K562 (cell line): ENCODE results near the gene ATAD3B. TPM values are rescaled to one million over a fixed set of nuclear protein-coding genes. Genes with fewer than 3 reads are reported as not detected.

Experiments used
- BRD9 ChIP-seq: fragments of 450-650 bp; IDR thresholded peaks from 2 replicates; pipeline ENCODE4 v1.6.1; 2018; ENCODE audit warnings: low read depth; ENCODE audit not compliant: partially characterized antibody
- E2F3 ChIP-seq: fragments of 250-450 bp; sonication (Bioruptor Pico); IDR thresholded peaks from 2 replicates; pipeline ENCODE4 v1.4.0; 2020; ENCODE audit warnings: mild to moderate bottlenecking
- EZH2 ChIP-seq: IDR thresholded peaks from 2 replicates; pipeline ENCODE4 v1.6.1; 2012; ENCODE audit warnings: low read depth, mild to moderate bottlenecking, inconsistent platforms, low read length, borderline replicate concordance
- HBP1 ChIP-seq: fragments of 450-650 bp; formaldehyde crosslinking; IDR thresholded peaks from 2 replicates; pipeline ENCODE4 v1.4.0; 2022; ENCODE audit warnings: missing genetic modification characterization
- HOXB6 ChIP-seq: fragments of 250-450 bp; sonication (Bioruptor Pico); IDR thresholded peaks from 2 replicates; pipeline ENCODE4 v1.5.1; 2022; ENCODE audit warnings: mild to moderate bottlenecking, borderline replicate concordance
- NCOA1 ChIP-seq: fragments of 450-650 bp; IDR thresholded peaks from 2 replicates; pipeline ENCODE4 v1.6.1; 2016; ENCODE audit warnings: low read depth
- PHB2 ChIP-seq: fragments of 450-650 bp; IDR thresholded peaks from 2 replicates; pipeline ENCODE4 v1.6.1; 2017; ENCODE audit warnings: low read depth
- PHF21A ChIP-seq: fragments of 450-650 bp; IDR thresholded peaks from 2 replicates; pipeline ENCODE4 v1.6.1; 2017; ENCODE audit warnings: low read depth, borderline replicate concordance
- POLR2H ChIP-seq: IDR thresholded peaks from 2 replicates; pipeline ENCODE4 v1.6.1; 2016; ENCODE audit warnings: missing genetic modification characterization, low read depth, mild to moderate bottlenecking, control low read depth, missing compliant biosample characterization, moderate library complexity
- PYGO2 ChIP-seq: fragments of 450-650 bp; IDR thresholded peaks from 2 replicates; pipeline ENCODE4 v1.6.1; 2016; ENCODE audit warnings: mild to moderate bottlenecking, missing genetic modification characterization, moderate library complexity, missing compliant biosample characterization
- RFX7 ChIP-seq: fragments of 250-450 bp; sonication (Bioruptor Pico); IDR thresholded peaks from 2 replicates; pipeline ENCODE4 v1.5.1; 2021; ENCODE audit warnings: mild to moderate bottlenecking
- RNF2 ChIP-seq: sonication (generic); IDR thresholded peaks from 2 replicates; pipeline ENCODE4 v1.6.1; 2016
- SMARCC2 ChIP-seq: fragments of 450-650 bp; IDR thresholded peaks from 2 replicates; pipeline ENCODE4 v1.6.1; 2017; ENCODE audit warnings: antibody characterized with exemption, moderate library complexity, mild to moderate bottlenecking, low read depth
- TAF9B ChIP-seq: fragments of 450-650 bp; IDR thresholded peaks from 2 replicates; pipeline ENCODE4 v1.6.1; 2018; ENCODE audit warnings: mild to moderate bottlenecking; ENCODE audit not compliant: partially characterized antibody
- TSC22D4 ChIP-seq: fragments of 450-650 bp; IDR thresholded peaks from 2 replicates; pipeline ENCODE4 v1.6.1; 2016; ENCODE audit warnings: missing genetic modification characterization, missing biosample characterization, control low read depth
- ZBTB17 ChIP-seq: fragments of 450-650 bp; formaldehyde crosslinking; IDR thresholded peaks from 2 replicates; pipeline ENCODE4 v1.4.0; 2020; ENCODE audit warnings: mild to moderate bottlenecking
- ZBTB9 ChIP-seq: fragments of 450-650 bp; formaldehyde crosslinking; IDR thresholded peaks from 2 replicates; pipeline ENCODE4 v1.4.0; 2020; ENCODE audit warnings: mild to moderate bottlenecking, moderate library complexity
- ZNF707 ChIP-seq: fragments of 250-450 bp; sonication (Bioruptor Pico); conservative IDR thresholded peaks from 2 replicates; pipeline ENCODE4 v1.8.0; 2022; ENCODE audit warnings: inconsistent platforms, mild to moderate bottlenecking, moderate library complexity
- ZNF780A ChIP-seq: fragments of 250-450 bp; sonication (Bioruptor Pico); IDR thresholded peaks from 2 replicates; pipeline ENCODE4 v1.5.0; 2021; ENCODE audit warnings: mild to moderate bottlenecking
- polyA plus RNA-seq, 8 experiments: library from polyadenylated mRNA; depleted of rRNA in 4 of 8; stranded (reverse) in 5 of 8; unstranded in 3 of 8; fragments of >200 nt; fragmentation: Nextera tagmentation in 2 of 8; fragmentation: Illumina TruSeq in 1 of 8; extraction: Ambion mirVana in 2 of 8; extraction: Trizol in 1 of 8; gene quantifications; 2 replicates each; pipeline versions ENCODE4 v1.2.1 to v1.2.3, GENCODE V29; 2011 to 2014; ENCODE audit warnings: inconsistent platforms in 1 of 8, missing spikeins in 1 of 8
- total RNA-seq, 7 experiments: library from RNA; depleted of rRNA in 6 of 7; stranded (reverse); fragments of >200 nt in 6 of 7; fragmentation: Illumina TruSeq in 2 of 7; extraction: Trizol in 2 of 7; gene quantifications; 2 replicates each; pipeline versions ENCODE4 v1.2.1 to v1.2.3, GENCODE V29; 2011 to 2021; ENCODE audit warnings: low replicate concordance in 1 of 7
- TF ChIP-seq, protein P1 (sequence below), 2 experiments: fragments of 150-350 bp in 1 of 2; IDR thresholded peaks; 2 replicates each; pipeline ENCODE4 v1.6.1; 2012 to 2016; ENCODE audit warnings: low read depth in 2 of 2, low read length in 2 of 2, mild to moderate bottlenecking in 1 of 2, moderate library complexity in 1 of 2
- TF ChIP-seq, protein P2 (sequence below): fragments of 200-800 bp; sonication (Bioruptor generic); IDR thresholded peaks from 2 replicates; pipeline ENCODE4 v1.6.1; 2017; ENCODE audit warnings: missing genetic modification characterization, missing compliant biosample characterization

ATAD3B gene
- total and polyA plus RNA-seq, 9 of the 15 experiments (the other 6 are each of a cell fraction or from before 2014, with no cell fraction given), result 0.07 to 113 (median 27.7) TPM

- TF ChIP-seq ZBTB9 (peak; percentile 61; the same call in 1 of the 2 replicates), PYGO2 (tag) (no peak), ZBTB17 (CRISPR knock-in tag) (peak; percentile 64; the same call in 1 of the 2 replicates), PHF21A (0 out of 2 replicates have a peak, but pooled peaks have one; percentile 39), HOXB6 (CRISPR knock-in tag) (no peak), ZNF707 (no peak), HBP1 (peak; percentile 61; the same call in 1 of the 2 replicates), PHB2 (no peak), SMARCC2 (no peak), EZH2 (no peak), BRD9 (no peak), NCOA1 (0 out of 2 replicates have a peak, but pooled peaks have one; percentile 45), E2F3 (CRISPR knock-in tag) (peak; percentile 62; the same call in 1 of the 2 replicates), RFX7 (CRISPR knock-in tag) (no peak), TSC22D4 (tag) (no peak), POLR2H (tag) (no peak), TAF9B (no peak), ZNF780A (CRISPR knock-in tag) (no peak), RNF2 (peak; percentile 86; the same call in 1 of the 2 replicates)
- TF ChIP-seq, protein P1, sequence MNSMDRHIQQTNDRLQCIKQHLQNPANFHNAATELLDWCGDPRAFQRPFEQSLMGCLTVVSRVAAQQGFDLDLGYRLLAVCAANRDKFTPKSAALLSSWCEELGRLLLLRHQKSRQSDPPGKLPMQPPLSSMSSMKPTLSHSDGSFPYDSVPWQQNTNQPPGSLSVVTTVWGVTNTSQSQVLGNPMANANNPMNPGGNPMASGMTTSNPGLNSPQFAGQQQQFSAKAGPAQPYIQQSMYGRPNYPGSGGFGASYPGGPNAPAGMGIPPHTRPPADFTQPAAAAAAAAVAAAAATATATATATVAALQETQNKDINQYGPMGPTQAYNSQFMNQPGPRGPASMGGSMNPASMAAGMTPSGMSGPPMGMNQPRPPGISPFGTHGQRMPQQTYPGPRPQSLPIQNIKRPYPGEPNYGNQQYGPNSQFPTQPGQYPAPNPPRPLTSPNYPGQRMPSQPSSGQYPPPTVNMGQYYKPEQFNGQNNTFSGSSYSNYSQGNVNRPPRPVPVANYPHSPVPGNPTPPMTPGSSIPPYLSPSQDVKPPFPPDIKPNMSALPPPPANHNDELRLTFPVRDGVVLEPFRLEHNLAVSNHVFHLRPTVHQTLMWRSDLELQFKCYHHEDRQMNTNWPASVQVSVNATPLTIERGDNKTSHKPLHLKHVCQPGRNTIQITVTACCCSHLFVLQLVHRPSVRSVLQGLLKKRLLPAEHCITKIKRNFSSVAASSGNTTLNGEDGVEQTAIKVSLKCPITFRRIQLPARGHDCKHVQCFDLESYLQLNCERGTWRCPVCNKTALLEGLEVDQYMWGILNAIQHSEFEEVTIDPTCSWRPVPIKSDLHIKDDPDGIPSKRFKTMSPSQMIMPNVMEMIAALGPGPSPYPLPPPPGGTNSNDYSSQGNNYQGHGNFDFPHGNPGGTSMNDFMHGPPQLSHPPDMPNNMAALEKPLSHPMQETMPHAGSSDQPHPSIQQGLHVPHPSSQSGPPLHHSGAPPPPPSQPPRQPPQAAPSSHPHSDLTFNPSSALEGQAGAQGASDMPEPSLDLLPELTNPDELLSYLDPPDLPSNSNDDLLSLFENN (IDR thresholded peaks at IDR 0.05; ENCODE audit: low read depth in 2 of 2, low read length in 2 of 2), result no peak
- TF ChIP-seq, protein P2, sequence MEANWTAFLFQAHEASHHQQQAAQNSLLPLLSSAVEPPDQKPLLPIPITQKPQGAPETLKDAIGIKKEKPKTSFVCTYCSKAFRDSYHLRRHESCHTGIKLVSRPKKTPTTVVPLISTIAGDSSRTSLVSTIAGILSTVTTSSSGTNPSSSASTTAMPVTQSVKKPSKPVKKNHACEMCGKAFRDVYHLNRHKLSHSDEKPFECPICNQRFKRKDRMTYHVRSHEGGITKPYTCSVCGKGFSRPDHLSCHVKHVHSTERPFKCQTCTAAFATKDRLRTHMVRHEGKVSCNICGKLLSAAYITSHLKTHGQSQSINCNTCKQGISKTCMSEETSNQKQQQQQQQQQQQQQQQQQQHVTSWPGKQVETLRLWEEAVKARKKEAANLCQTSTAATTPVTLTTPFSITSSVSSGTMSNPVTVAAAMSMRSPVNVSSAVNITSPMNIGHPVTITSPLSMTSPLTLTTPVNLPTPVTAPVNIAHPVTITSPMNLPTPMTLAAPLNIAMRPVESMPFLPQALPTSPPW (CRISPR knock-in tag), result peak; percentile 92
Measured at GRCh38 chr1:1432951-1433803, 38.4 kb upstream of the ATAD3B start (continued).
